Esophagus squamous epithelium (tissue), 5 donors: ENCODE data around the gene HECTD3. TPM values are rescaled to one million over a fixed set of nuclear protein-coding genes. Genes with fewer than 3 reads are reported as not detected.

Experiments used
- DNase-seq: peaks from one replicate; lab custom pipeline; 2025; lab: John Stamatoyannopoulos, UW
- H3K27ac ChIP-seq, 4 donors: fragments of 200-600 bp; sonication (generic); one replicate each; pipeline ENCODE4 v1.5.1; 2016 to 2019; ENCODE audit warnings: mild to moderate bottlenecking in 1 of 4
- H3K27me3 ChIP-seq, 4 donors: fragments of 200-600 bp; sonication (generic); 1 replicate in 3 of 4; 2 replicates in 1 of 4; pipeline versions ENCODE4 v1.5.1 to v1.6.0; 2017 to 2021; ENCODE audit warnings: antibody characterized with exemption in 1 of 4
- H3K36me3 ChIP-seq, 3 donors: fragments of 200-600 bp; sonication (generic); one replicate each; pipeline ENCODE4 v1.5.1; 2016 to 2019
- H3K4me1 ChIP-seq, 3 donors: fragments of 200-600 bp; sonication (generic); one replicate each; pipeline ENCODE4 v1.5.1; 2017 to 2019
- H3K4me3 ChIP-seq, 4 donors: fragments of 200-600 bp; sonication (generic); 1 replicate in 3 of 4; 2 replicates in 1 of 4; pipeline ENCODE4 v1.5.1; 2016 to 2019; ENCODE audit warnings: mild to moderate bottlenecking in 2 of 4, moderate library complexity in 1 of 4
- H3K9me3 ChIP-seq, 3 donors: fragments of 200-600 bp; sonication (generic); one replicate each; pipeline ENCODE4 v1.5.1; 2016 to 2019
- CTCF ChIP-seq, 6 experiments: fragments of 450-650 bp in 4 of 6; fragments of 200-600 bp in 2 of 6; sonication (generic) in 2 of 6; IDR thresholded peaks; one replicate each; pipeline ENCODE4 v1.5.1; 2016 to 2019; ENCODE audit warnings: antibody characterized with exemption in 6 of 6, mild to moderate bottlenecking in 4 of 6, moderate library complexity in 4 of 6
- POLR2A ChIP-seq, 4 donors: fragments of 450-650 bp; IDR thresholded peaks; one replicate each; pipeline ENCODE4 v1.6.1; 2017; ENCODE audit warnings: antibody characterized with exemption in 4 of 4, mild to moderate bottlenecking in 4 of 4, moderate library complexity in 3 of 4
- WGBS, 2 donors: methylation state at CpG; one replicate each; pipeline ENCODE4 v1.1.5; 2018; 5-methylcytosine and 5-hydroxymethylcytosine counted together
- intact Hi-C: fragments of 100-400 bp; cut with DNase I; formaldehyde crosslinking; loops from one replicate; pipeline ENCODE4 v1.15.0; 2022
- total RNA-seq, 4 donors: library from RNA; depleted of rRNA; stranded (reverse); fragments of >200 nt; gene quantifications; one replicate each; pipeline ENCODE4 v1.1.0, GENCODE V29; 2016
- donor health status: DM: yes; HTN: yes; CAD: no.

HECTD3 gene
- total RNA-seq, 4 donors from 2014 or later, result 25.3 to 42.2 (median 28.2) TPM

GRCh38 chr1:45008516-45008915 is 2.6 kb downstream of the HECTD3 start:
- WGBS, 2 donors, result 88 to 93% methylated on average over 9 to 12 of the region's 12 CpGs
- no peak for TF ChIP-seq POLR2A (IDR thresholded peaks at IDR 0.05)
- TF ChIP-seq CTCF (IDR thresholded peaks at IDR 0.05), result no peak
- Histone ChIP-seq H3K9me3 (no peaks in the 10 kb centered on the region), H3K4me1 (peaks cover 27 to 43% (median 31%) of the 10 kb centered on the region in 3 donors), H3K36me3 (peaks cover 41 to 70% (median 54%) of the 10 kb centered on the region in 3 donors), H3K27ac (no peak overlapping the region), H3K27me3 (no peaks in the 10 kb centered on the region), H3K4me3 (no peak overlapping the region)
- intact Hi-C loops, result no loop called here
- no peak for DNase-seq

- Histone ChIP-seq H3K27me3 (no peaks in the 10 kb centered on the region), H3K36me3 (peaks cover 46 to 70% (median 58%) of the 10 kb centered on the region in 3 donors), H3K4me3 (no peak overlapping the region), H3K9me3 (no peaks in the 10 kb centered on the region), H3K4me1 (peaks cover 26 to 39% (median 26%) of the 10 kb centered on the region in 3 donors), H3K27ac (no peak overlapping the region)
- intact Hi-C loops, result no loop called here
- 57 to 80% methylated on average over 1 of the region's 3 CpGs for WGBS, 2 donors
- TF ChIP-seq CTCF (IDR thresholded peaks at IDR 0.05) (no peak), POLR2A (IDR thresholded peaks at IDR 0.05) (no peak)
- DNase-seq, result no peak
Observed at GRCh38 chr1:45008076-45008475, 3.0 kb downstream of the HECTD3 start.

GRCh38 chr1:45007311-45007710 is 3.8 kb downstream of the HECTD3 start:
- TF ChIP-seq CTCF (IDR thresholded peaks at IDR 0.05), result no peak
- no peak for TF ChIP-seq POLR2A (IDR thresholded peaks at IDR 0.05)
- intact Hi-C loops, result no loop called here
- no peak overlapping the region for H3K4me3 ChIP-seq
- WGBS, 2 donors, result 74 to 83% methylated on average over 3 to 7 of the region's 11 CpGs
- H3K9me3 ChIP-seq, result no peaks in the 10 kb centered on the region
- no peak overlapping the region for H3K27ac ChIP-seq
- peaks cover 18 to 31% (median 19%) of the 10 kb centered on the region in 3 donors for H3K4me1 ChIP-seq
- no peaks in the 10 kb centered on the region for H3K27me3 ChIP-seq
- DNase-seq, result no peak
- peaks cover 53 to 76% (median 60%) of the 10 kb centered on the region in 3 donors for H3K36me3 ChIP-seq

GRCh38 chr1:45005761-45006160 is 5.4 kb downstream of the HECTD3 start:
- H3K9me3 ChIP-seq, result no peaks in the 10 kb centered on the region
- 76 to 79% methylated on average over 3 to 6 of the region's 6 CpGs for WGBS, 2 donors
- TF ChIP-seq CTCF (IDR thresholded peaks at IDR 0.05) (no peak), POLR2A (IDR thresholded peaks at IDR 0.05) (no peak)
- H3K27me3 ChIP-seq, result no peaks in the 10 kb centered on the region
- no peak overlapping the region for H3K4me3 ChIP-seq
- no peak for DNase-seq
- no peak overlapping the region for H3K27ac ChIP-seq
- peaks cover 10 to 24% (median 13%) of the 10 kb centered on the region in 3 donors for H3K4me1 ChIP-seq
- peaks cover 55 to 85% (median 60%) of the 10 kb centered on the region in 3 donors for H3K36me3 ChIP-seq
- intact Hi-C loops, result no loop called here

- Histone ChIP-seq H3K4me3 (no peak overlapping the region), H3K36me3 (peaks cover 55 to 79% (median 58%) of the 10 kb centered on the region in 3 donors), H3K27ac (no peak overlapping the region), H3K27me3 (no peaks in the 10 kb centered on the region), H3K9me3 (no peaks in the 10 kb centered on the region), H3K4me1 (peaks cover under 1 to 12% (median 3%) of the 10 kb centered on the region in 3 donors)
- intact Hi-C loops, result no loop called here
- TF ChIP-seq POLR2A (IDR thresholded peaks at IDR 0.05) (no peak), CTCF (IDR thresholded peaks at IDR 0.05) (no peak)
- no peak for DNase-seq
- WGBS, 2 donors, result 90 to 95% methylated on average over 5 to 6 of the region's 7 CpGs
Observed at GRCh38 chr1:45004281-45004920, 6.7 kb downstream of the HECTD3 start.
